CD4-positive, alpha-beta T cell treated with Interleukin-21 for 1 hour (primary cell): ENCODE results near the gene ANXA4.

Experiments used
- DNase-seq: peaks from one replicate; pipeline ENCODE4 v3.0.0-alpha.2; 2020

Gene ANXA4

DNA sequence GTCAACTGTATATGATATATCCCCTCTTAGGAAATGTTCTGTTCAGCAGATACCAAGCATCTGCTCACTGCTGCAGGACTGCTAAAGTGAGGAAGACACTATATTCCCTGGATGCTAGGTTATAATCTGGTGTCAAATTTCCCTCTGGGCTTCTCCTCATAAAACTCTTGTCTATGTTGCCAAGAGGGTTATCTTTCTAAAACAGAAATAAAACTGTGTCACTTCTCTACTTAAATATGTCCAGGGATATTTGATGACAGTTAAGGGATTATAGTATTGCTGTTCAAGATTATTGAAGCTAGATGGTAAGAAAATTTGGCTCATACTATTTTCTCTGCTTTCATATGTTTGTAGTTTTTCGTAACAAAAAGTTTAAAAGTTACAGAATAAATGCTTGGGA, 121.4 kb downstream of the ANXA4 start:
- DNase-seq: no peak
